Stromal cell of bone marrow (primary cell): ENCODE data around the gene CBFB.

ENCODE experiments used
- DNase-seq: peaks from one replicate; pipeline ENCODE4 v3.0.0-alpha.2; 2012; ENCODE audit warnings: low read depth

CBFB gene

GRCh38 chr16:67016681-67017420 is 12.1 kb upstream of the CBFB start:
- DNase-seq = no peak

- no peak for DNase-seq
These were observed 11.6 kb upstream of the CBFB start for GRCh38 chr16:67017421-67017750.

- DNase-seq = peak; percentile 86
These were observed 11.0 kb upstream of the CBFB start for GRCh38 chr16:67017810-67018488.

GRCh38 chr16:67019171-67019570 is 9.8 kb upstream of the CBFB start:
- DNase-seq = no peak

- no peak for DNase-seq
These were observed 7.6 kb upstream of the CBFB start for GRCh38 chr16:67021321-67021720.

GRCh38 chr16:67022531-67023214 is 6.3 kb upstream of the CBFB start:
- no peak for DNase-seq

- DNase-seq = no peak
These were observed 5.3 kb upstream of the CBFB start for GRCh38 chr16:67023689-67024088.

GRCh38 chr16:67024384-67025209 is 4.4 kb upstream of the CBFB start:
- no peak for DNase-seq

GRCh38 chr16:67025210-67025550 is 3.8 kb upstream of the CBFB start:
- DNase-seq = no peak

- no peak for DNase-seq
These were observed 2.4 kb upstream of the CBFB start for GRCh38 chr16:67026570-67026969.

- no peak for DNase-seq
These were observed 1.9 kb upstream of the CBFB start for GRCh38 chr16:67027046-67027445.

- DNase-seq = no peak
These were observed 718 bp upstream of the CBFB start for GRCh38 chr16:67028167-67028695.

GRCh38 chr16:67029254-67030096 is 526 bp downstream of the CBFB start:
- peak; percentile 38 for DNase-seq

GRCh38 chr16:67030221-67030962 is 1.4 kb downstream of the CBFB start:
- no peak for DNase-seq

GRCh38 chr16:67034487-67034886 is 5.5 kb downstream of the CBFB start:
- DNase-seq = no peak

GRCh38 chr16:67035364-67035763 is 6.4 kb downstream of the CBFB start:
- no peak for DNase-seq

GRCh38 chr16:67036323-67036741 is 7.4 kb downstream of the CBFB start:
- DNase-seq = no peak

- no peak for DNase-seq
These were observed 10.5 kb downstream of the CBFB start for GRCh38 chr16:67039260-67040020.

- no peak for DNase-seq
These were observed 11.2 kb downstream of the CBFB start for GRCh38 chr16:67040166-67040565.

GRCh38 chr16:67040906-67041305 is 12.0 kb downstream of the CBFB start:
- no peak for DNase-seq
